Activated gamma-delta T cell treated with anti-CD3 and anti-CD28 coated beads, Interleukin-2, amount 50 U/mL, for 16 hours (primary cell): Measurements from ENCODE around the gene PRR19.

Experiments
- DNase-seq: peaks from one replicate; pipeline ENCODE4 v3.0.0-alpha.2; 2020; ENCODE audit warnings: low read depth

Gene PRR19

GRCh38 chr19:42295342-42295741, 6.6 kb upstream of the PRR19 start:
- DNase-seq = no peak

- peak; percentile 87 for DNase-seq
Measured at GRCh38 chr19:42295831-42296525, 6.0 kb upstream of the PRR19 start.

DNA sequence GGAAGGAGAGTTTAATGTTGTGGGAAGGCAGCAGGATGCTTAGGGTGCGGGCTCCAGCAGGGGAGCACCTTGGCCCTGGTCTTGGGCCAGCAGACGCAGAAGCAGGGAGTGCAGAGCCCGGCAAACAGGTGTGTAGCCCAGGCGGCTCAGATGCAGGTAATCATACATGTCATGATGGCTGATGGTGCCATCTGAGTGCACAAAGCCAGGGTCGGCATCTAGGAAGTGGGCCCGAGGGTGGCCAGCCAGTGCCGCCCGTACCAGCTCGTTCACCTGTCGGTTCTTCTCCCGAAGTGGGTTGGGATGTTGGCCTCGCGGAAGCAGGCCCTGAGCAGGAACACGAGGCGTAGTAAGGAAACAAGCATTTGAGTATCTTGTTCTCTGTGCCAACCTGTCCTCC, 4.9 kb upstream of the PRR19 start:
- no peak for DNase-seq

DNA sequence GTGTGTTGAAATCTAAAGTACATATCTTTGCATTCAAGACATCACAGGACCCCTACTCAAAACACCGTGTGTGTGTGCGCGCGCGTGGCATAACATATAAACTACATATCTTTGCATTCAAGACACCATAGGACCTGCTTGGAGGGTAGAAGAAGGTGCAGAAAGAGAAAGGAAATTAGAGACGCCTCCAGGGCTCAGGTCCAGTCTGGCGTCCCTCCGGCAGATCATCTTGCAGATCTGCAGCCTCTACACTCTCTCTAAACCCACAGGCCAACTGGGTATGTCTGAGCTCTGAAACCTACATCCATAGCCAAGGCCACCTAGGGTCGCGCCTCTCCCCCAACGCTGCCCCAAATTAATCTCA, 1.2 kb downstream of the PRR19 start:
- no peak for DNase-seq

GRCh38 chr19:42303876-42304275, 1.9 kb downstream of the PRR19 start:
- no peak for DNase-seq

GRCh38 chr19:42306646-42307045, 4.7 kb downstream of the PRR19 start:
- no peak for DNase-seq

DNA sequence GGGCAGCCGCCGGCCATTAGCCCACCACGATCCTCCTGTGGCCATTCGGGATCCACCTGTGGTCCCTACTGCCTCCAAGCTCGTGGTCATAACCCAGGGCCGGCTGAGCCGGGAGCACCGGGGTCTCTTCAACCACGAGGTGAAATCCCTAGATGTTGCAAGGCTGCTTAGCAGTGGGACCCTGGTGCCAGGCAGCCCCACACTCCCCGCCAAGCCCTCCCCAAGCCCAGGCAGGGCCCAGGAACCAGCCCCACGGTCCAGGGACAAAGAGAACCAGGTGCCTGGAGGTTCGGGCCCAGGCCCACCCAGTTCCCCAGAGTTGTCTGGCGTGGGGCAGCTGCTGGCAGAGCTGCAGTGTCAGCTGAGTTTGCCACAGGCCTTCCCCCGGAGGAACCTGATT, 7.8 kb downstream of the PRR19 start:
- DNase-seq = no peak

DNA sequence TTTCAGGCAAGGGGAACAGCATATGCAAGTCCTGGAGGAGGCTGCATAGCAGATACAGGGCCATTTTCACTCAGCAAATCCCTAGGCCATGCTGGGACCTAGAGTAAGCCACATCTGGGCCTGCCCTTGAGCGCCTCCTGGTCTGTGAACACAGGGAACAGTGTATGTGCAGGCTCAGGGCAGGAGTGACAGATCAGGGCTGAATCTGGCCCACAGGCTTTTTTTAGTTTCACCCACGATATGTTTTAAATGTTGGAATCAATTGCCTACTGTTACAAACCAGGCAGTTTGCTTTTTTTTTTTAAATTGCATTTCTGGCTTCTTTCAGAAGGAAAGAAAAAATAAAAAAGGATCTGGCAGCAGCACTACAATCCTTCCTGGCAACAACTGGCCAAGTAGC, 9.7 kb downstream of the PRR19 start:
- no peak for DNase-seq

DNA sequence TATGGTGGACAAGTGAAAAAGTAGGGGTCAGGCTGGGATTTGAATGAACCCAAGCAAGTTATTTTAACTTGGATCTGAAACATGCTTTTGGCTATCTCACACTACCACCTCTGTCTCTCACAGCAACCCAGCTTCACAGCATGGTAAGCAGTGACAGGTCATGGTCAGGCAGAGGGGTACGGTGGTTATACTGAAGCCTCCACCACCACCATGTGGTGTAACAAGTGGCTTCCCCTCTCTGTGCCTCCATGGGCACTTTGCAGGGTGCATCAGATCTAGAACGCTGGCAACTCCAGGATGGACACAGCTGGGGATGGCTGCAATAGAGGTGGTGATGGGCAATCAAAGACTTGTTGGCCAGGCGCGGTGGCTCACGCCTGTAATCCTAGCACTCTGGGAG, 10.4 kb downstream of the PRR19 start:
- no peak for DNase-seq

DNA sequence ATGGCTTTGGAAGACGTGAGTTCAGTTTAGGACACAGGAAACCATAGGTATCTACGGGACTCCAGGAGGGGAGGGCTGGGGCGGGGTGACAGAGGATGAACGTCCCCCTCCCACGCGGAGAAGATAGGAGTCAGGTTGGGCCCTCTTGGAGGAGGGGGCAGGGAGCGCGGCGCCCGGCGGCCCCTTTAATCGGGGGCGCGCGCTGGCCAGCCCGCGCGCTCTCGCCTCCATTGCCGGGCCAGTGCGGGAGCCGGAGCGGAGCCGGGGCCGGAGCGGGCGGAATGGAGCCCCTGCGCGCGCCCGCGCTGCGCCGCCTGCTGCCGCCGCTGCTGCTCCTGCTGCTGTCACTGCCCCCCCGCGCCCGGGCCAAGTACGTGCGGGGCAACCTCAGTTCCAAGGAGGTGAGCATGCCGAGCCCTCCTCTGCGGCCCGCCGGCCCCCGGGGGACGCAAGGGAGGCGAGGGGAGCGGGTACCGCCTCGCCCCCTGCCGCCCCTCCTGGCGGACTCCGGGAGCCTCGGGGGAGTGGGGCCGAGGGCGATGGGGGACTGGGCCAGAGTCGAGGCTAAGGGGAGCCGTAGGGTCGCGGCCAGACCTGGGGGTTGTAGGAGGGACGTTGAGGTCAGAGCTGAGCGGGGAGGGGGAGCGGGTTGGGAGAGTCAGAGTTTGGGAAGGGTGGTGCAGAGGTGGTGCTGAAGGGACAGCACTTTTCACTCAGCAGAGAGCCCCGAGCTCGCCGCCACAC, 11.3 kb downstream of the PRR19 start, which contains the start of gene TMEM145:
TMEM145 (plus strand) TSS at position 214 of the 744 bp plus-strand sequence; CDS start at position 282, 68 bp downstream.
- DNase-seq = no peak

DNA sequence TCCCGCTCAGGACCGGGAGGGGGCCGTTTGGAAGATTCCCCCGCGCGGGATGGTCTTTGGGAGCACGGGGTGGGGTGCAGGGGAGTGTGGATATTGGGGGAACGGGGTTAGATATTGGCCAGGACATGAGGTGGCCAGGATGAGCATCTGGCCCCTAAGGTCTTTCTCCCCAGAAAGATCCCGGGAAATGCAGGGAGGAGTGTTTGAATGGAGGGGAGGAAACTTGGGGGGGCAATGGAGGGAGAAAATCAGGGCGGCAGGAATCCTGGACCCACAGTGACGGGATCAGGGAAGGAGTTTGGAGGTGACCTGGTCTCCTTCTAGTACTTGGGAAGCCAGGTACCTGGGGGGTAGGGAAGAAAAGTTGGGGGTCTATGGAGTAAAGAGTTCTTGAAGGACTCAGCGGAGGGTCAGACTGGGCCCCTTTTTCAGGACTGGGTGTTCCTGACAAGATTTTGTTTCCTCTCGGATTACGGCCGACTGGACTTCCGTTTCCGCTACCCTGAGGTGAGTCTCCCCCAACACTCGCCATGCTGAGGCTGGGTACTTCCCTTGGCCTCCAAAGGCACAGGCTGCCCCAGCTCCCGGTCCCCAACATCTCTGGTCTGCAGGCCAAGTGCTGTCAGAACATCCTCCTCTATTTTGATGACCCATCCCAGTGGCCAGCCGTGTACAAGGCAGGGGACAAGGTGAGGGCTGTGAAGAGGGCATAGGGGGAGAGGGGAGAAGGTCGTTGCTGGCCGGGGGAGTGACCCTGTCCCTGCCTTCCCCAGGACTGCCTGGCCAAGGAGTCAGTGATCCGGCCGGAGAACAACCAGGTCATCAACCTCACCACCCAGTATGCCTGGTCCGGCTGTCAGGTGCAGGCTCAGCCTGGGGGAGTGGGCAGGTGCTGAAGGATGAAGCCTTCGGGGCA, 12.2 kb downstream of the PRR19 start:
- no peak for DNase-seq

DNA sequence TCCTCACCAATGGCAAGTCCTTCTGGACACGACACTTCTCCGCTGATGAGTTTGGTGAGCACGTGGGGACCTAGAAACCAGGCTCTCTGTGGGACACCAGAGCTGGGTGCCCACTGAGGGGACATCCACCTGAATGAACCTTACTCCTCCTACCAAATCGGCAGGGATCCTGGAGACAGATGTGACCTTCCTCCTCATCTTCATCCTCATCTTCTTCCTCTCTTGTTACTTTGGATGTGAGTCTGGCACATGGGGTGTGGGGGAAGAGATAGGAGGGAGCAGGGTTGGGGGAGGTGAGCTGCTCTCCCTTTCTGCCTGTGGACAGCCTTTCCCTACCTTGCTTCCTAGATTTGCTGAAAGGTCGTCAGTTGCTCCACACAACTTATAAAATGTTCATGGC, 13.1 kb downstream of the PRR19 start:
- no peak for DNase-seq

DNA sequence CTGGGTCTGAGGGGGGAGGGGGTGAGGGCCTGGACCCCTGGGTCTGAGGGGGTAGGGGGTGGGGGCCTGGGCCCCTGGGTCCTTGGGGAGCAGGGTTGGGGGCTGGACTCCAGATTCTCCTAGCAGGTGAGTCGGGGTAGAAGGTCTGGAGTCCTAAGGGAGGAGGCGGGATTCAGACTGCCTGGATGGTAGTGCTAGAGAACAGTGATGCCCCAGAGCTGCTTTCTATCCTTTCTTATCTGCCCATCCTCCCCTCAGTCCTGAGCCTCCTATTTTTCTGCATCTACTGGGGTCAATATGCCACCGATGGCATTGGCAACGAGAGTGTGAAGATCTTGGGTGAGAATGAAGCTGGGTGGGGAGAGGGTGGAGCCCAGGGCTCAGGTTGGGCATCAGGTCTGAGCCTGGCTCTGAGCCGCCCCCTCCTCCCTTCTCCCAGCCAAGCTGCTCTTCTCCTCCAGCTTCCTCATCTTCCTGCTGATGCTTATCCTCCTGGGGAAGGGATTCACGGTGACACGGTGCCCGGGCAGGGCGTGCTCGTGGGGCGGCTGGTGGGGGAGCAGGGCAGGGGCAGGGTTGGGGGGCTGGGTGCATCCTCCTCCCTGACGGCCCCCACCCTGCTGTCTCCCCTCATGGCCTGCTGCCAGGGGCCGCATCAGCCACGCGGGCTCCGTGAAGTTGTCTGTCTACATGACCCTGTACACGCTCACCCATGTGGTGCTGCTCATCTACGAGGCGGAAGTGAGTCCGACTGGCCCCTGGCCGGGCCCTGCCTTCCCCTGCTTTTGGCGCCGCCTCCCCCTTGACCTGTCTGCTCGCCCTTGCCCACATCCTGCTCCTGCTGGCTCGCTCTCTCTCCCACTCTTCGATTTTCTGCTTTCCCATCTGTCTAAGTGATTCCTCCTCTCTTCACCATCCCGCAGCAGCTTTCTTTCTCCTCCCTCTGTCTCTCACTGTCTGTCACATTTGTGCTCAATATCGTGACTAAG, 14.6 kb downstream of the PRR19 start:
- no peak for DNase-seq

GRCh38 chr19:42317535-42317934, 15.6 kb downstream of the PRR19 start:
- no peak for DNase-seq

GRCh38 chr19:42322305-42322704, 20.4 kb downstream of the PRR19 start:
- no peak for DNase-seq

DNA sequence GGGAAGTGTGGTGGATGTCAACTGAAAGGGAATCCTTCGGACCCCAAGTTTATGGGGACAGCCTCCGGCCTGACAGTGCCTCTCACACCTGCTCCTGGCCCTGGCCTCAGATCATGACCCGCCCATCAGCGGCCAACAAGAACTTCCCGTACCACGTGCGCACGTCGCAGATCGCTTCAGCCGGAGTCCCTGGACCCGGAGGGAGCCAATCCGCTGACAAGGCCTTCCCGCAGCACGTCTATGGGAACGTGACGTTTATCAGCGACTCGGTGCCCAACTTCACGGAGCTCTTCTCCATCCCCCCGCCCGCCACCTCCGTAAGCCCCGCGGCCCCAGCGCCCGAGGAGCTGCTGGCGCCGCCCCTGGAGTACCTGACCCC, 21.5 kb downstream of the PRR19 start:
- no peak for DNase-seq

- DNase-seq = no peak
Measured at GRCh38 chr19:42323852-42324654, 22.1 kb downstream of the PRR19 start.

GRCh38 chr19:42324655-42325307, 22.8 kb downstream of the PRR19 start:
- DNase-seq = no peak

DNA sequence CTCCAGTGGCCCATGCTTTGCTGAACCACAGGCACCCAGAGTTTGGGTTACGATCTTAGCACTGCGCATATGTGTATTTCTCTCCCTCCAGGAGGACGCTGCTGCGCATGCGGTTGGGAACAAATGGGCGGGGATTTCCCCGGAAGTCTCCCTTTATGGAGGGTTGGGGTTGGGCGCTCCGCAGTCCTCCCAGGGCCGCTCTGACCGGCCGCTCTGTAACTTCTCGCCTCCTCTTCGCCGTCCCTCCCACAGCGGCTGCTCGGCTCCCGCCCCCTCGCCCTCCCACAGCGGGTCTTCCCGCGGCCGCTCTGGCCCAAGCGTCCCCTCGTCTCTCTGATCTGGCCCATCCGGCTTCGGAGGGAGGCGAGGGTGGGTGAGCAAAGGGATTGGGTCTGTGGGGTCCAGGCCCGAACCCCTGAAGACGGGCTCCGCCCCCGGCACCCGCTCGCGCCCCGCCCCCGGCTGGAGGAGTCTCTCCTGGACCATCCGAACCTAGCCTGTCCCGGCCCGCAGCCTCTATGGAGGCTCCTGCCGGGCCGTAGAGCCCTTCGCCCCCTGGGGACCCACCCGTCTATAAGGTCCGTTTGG, 23.5 kb downstream of the PRR19 start, which contains the start of gene MEGF8:
MEGF8 (plus strand) TSS at position 328 of the 588 bp plus-strand sequence. CDS start 609 bp downstream, outside the sequence.
- DNase-seq = peak; percentile 96
